WTC11 (cell line): Measurements from ENCODE around the gene BLNK. TPM values are rescaled to one million over a fixed set of nuclear protein-coding genes. Genes with fewer than 3 reads are reported as not detected.

Experiments
- ATAC-seq: fragments of 200-7000 bp; cut with Tn5 transposase; 2 replicates; pipeline ENCODE4 v1.10.0; 2021; ENCODE audit warnings: mild to moderate bottlenecking, moderate library complexity
- CTCF ChIA-PET: fragments of 300-600 bp; sonication (Branson Sonifier 250); formaldehyde crosslinking; loops from one replicate; lab custom pipeline; 2021; ENCODE audit warnings: antibody characterized with exemption; lab: Charles Lee
- POLR2A ChIA-PET: fragments of 350-600 bp; sonication (Branson Sonifier 250); formaldehyde crosslinking; loops from one replicate; lab custom pipeline; 2021; ENCODE audit warnings: antibody characterized with exemption; lab: Charles Lee
- DNase-seq: peaks from one replicate; pipeline ENCODE4 v3.0.0; 2021; ENCODE audit warnings: low spot score
- H3K27ac Mint-ChIP-seq: 2 replicates; pipeline ENCODE4 v1.8.0; 2021; ENCODE audit warnings: mixed read lengths
- H3K27me3 Mint-ChIP-seq: 2 replicates; pipeline ENCODE4 v1.8.0; 2021; ENCODE audit warnings: low read depth, mild to moderate bottlenecking, moderate library complexity, mixed read lengths
- H3K36me3 Mint-ChIP-seq: 2 replicates; pipeline ENCODE4 v1.8.0; 2021; ENCODE audit warnings: mixed read lengths
- H3K4me1 Mint-ChIP-seq: 2 replicates; pipeline ENCODE4 v1.8.0; 2022; ENCODE audit warnings: mixed read lengths
- H3K4me3 Mint-ChIP-seq: 2 replicates; pipeline ENCODE4 v1.8.0; 2021; ENCODE audit warnings: mild to moderate bottlenecking, moderate library complexity, mixed read lengths
- H3K9me3 Mint-ChIP-seq: 2 replicates; pipeline ENCODE4 v1.8.0; 2021; ENCODE audit warnings: mixed read lengths
- ATF1 ChIP-seq: sonication (generic); formaldehyde crosslinking; IDR thresholded peaks from 2 replicates; pipeline ENCODE4 v1.8.1; 2023; ENCODE audit warnings: mild to moderate bottlenecking, moderate library complexity, missing genetic modification reagents
- GRHL2 ChIP-seq: fragments of 250-450 bp; sonication (Bioruptor Pico); IDR thresholded peaks from 2 replicates; pipeline ENCODE4 v1.8.0; 2022; ENCODE audit warnings: mild to moderate bottlenecking, moderate library complexity; ENCODE audit not compliant: insufficient replicate concordance, severe bottlenecking
- JAZF1 ChIP-seq: fragments of 250-450 bp; sonication (Bioruptor Pico); IDR thresholded peaks from 2 replicates; pipeline ENCODE4 v1.9.0; 2021; ENCODE audit warnings: moderate library complexity, mild to moderate bottlenecking, inconsistent platforms
- KAT7 ChIP-seq: sonication (generic); formaldehyde crosslinking; IDR thresholded peaks from 2 replicates; pipeline ENCODE4 v1.8.1; 2023; ENCODE audit warnings: missing genetic modification reagents, mild to moderate bottlenecking, borderline replicate concordance
- NFATC4 ChIP-seq: fragments of 250-450 bp; sonication (Bioruptor Pico); IDR thresholded peaks from 2 replicates; pipeline ENCODE4 v1.9.0; 2021; ENCODE audit warnings: mild to moderate bottlenecking
- NFE2L1 ChIP-seq: sonication (generic); formaldehyde crosslinking; IDR thresholded peaks from 2 replicates; pipeline ENCODE4 v1.8.1; 2023; ENCODE audit warnings: missing genetic modification reagents
- OVOL2 ChIP-seq: fragments of 250-450 bp; sonication (Bioruptor Pico); IDR thresholded peaks from 2 replicates; pipeline ENCODE4 v1.9.0; 2021; ENCODE audit warnings: mild to moderate bottlenecking, borderline replicate concordance
- SMAD4 ChIP-seq: sonication (generic); formaldehyde crosslinking; IDR thresholded peaks from 2 replicates; pipeline ENCODE4 v1.8.0; 2022; ENCODE audit warnings: mild to moderate bottlenecking, missing genetic modification reagents
- TCF7 ChIP-seq: sonication (generic); formaldehyde crosslinking; IDR thresholded peaks from 2 replicates; pipeline ENCODE4 v1.8.0; 2022; ENCODE audit warnings: mild to moderate bottlenecking, low read depth, missing genetic modification reagents, moderate library complexity
- USF2 ChIP-seq: sonication (generic); formaldehyde crosslinking; IDR thresholded peaks from 2 replicates; pipeline ENCODE4 v1.8.1; 2023; ENCODE audit warnings: mild to moderate bottlenecking, missing genetic modification reagents, moderate library complexity
- ZBTB21 ChIP-seq: sonication (generic); formaldehyde crosslinking; IDR thresholded peaks from 2 replicates; pipeline ENCODE4 v1.8.1; 2023; ENCODE audit warnings: mild to moderate bottlenecking, missing genetic modification reagents, borderline replicate concordance
- ZNF138 ChIP-seq: sonication (generic); formaldehyde crosslinking; conservative IDR thresholded peaks from 2 replicates; pipeline ENCODE4 v1.8.1; 2022; ENCODE audit warnings: mild to moderate bottlenecking, moderate library complexity, missing genetic modification reagents
- ZNF423 ChIP-seq: fragments of 250-450 bp; sonication (Bioruptor Pico); IDR thresholded peaks from 2 replicates; pipeline ENCODE4 v2.1.2; 2022; ENCODE audit warnings: mild to moderate bottlenecking, moderate library complexity
- ZSCAN18 ChIP-seq: fragments of 250-450 bp; sonication (Bioruptor Pico); IDR thresholded peaks from 2 replicates; pipeline ENCODE4 v2.1.2; 2022; ENCODE audit warnings: mild to moderate bottlenecking, moderate library complexity
- total RNA-seq: library from RNA; stranded (reverse); gene quantifications from 3 replicates; pipeline ENCODE4 v1.2.3, GENCODE V29; 2021
- TF ChIP-seq, protein P1 (sequence below): sonication (generic); formaldehyde crosslinking; IDR thresholded peaks from 2 replicates; pipeline ENCODE4 v1.8.1; 2022; ENCODE audit warnings: low read depth, mild to moderate bottlenecking, moderate library complexity, missing genetic modification reagents, borderline replicate concordance
- TF ChIP-seq, protein P2 (sequence below): fragments of 250-450 bp; sonication (Bioruptor Pico); IDR thresholded peaks from 2 replicates; pipeline ENCODE4 v1.8.0; 2021; ENCODE audit warnings: mild to moderate bottlenecking
- TF ChIP-seq, protein P3 (sequence below): sonication (generic); formaldehyde crosslinking; IDR thresholded peaks from 2 replicates; pipeline ENCODE4 v1.8.1; 2022; ENCODE audit warnings: mild to moderate bottlenecking, moderate library complexity, missing genetic modification reagents
- TF ChIP-seq, protein P4 (sequence below): sonication (generic); formaldehyde crosslinking; conservative IDR thresholded peaks from 2 replicates; pipeline ENCODE4 v1.8.1; 2023; ENCODE audit warnings: mild to moderate bottlenecking, low read depth, missing genetic modification reagents, moderate library complexity
- TF ChIP-seq, protein P5 (sequence below): sonication (generic); formaldehyde crosslinking; IDR thresholded peaks from 2 replicates; pipeline ENCODE4 v1.8.1; 2022; ENCODE audit warnings: mild to moderate bottlenecking, missing genetic modification reagents, moderate library complexity, borderline replicate concordance
- TF ChIP-seq, protein P6 (sequence below): sonication (generic); formaldehyde crosslinking; IDR thresholded peaks from 2 replicates; pipeline ENCODE4 v1.8.0; 2022; ENCODE audit warnings: mild to moderate bottlenecking, missing genetic modification reagents

The BLNK gene
- total RNA-seq, 1 experiment from 2014 or later = not detected

GRCh38 chr10:96295475-96295874 is 24.1 kb upstream of the BLNK start (continued):
- TF ChIP-seq, protein P1, sequence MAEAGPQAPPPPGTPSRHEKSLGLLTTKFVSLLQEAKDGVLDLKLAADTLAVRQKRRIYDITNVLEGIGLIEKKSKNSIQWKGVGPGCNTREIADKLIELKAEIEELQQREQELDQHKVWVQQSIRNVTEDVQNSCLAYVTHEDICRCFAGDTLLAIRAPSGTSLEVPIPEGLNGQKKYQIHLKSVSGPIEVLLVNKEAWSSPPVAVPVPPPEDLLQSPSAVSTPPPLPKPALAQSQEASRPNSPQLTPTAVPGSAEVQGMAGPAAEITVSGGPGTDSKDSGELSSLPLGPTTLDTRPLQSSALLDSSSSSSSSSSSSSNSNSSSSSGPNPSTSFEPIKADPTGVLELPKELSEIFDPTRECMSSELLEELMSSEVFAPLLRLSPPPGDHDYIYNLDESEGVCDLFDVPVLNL (CRISPR knock-in tag) = no peak
- TF ChIP-seq, protein P2, sequence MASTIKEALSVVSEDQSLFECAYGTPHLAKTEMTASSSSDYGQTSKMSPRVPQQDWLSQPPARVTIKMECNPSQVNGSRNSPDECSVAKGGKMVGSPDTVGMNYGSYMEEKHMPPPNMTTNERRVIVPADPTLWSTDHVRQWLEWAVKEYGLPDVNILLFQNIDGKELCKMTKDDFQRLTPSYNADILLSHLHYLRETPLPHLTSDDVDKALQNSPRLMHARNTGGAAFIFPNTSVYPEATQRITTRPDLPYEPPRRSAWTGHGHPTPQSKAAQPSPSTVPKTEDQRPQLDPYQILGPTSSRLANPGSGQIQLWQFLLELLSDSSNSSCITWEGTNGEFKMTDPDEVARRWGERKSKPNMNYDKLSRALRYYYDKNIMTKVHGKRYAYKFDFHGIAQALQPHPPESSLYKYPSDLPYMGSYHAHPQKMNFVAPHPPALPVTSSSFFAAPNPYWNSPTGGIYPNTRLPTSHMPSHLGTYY (CRISPR knock-in tag) = no peak
- TF ChIP-seq ZNF138 (CRISPR knock-in tag) = no peak

GRCh38 chr10:96292971-96293920 is 21.9 kb upstream of the BLNK start:
- Mint-ChIP-seq H3K4me3 (no peak overlapping the region), H3K36me3 (no peaks in the 10 kb centered on the region), H3K27ac (no peak overlapping the region), H3K27me3 (no peaks in the 10 kb centered on the region), H3K4me1 (peaks cover 13% of the 10 kb centered on the region), H3K9me3 (no peaks in the 10 kb centered on the region)
- ChIA-PET CTCF (interaction anchor here (0.6 to 5.9 kb wide), 8 partner anchors 10 to 276 kb away, joined by 3 to 110 read pairs (median 4); no protein-coding TSS in a partner anchor), POLR2A (no interaction called here)
- DNase-seq (no peak), ATAC-seq (peak; percentile 98)
- TF ChIP-seq NFATC4 (CRISPR knock-in tag) (no peak), USF2 (CRISPR knock-in tag) (no peak), ZSCAN18 (no peak), ZBTB21 (CRISPR knock-in tag) (no peak), JAZF1 (CRISPR knock-in tag) (no peak), NFE2L1 (no peak), ATF1 (CRISPR knock-in tag) (no peak), ZNF423 (no peak), OVOL2 (CRISPR knock-in tag) (no peak), KAT7 (no peak), TCF7 (CRISPR knock-in tag) (no peak), GRHL2 (CRISPR knock-in tag) (no peak), SMAD4 (no peak)
- TF ChIP-seq, protein P3, sequence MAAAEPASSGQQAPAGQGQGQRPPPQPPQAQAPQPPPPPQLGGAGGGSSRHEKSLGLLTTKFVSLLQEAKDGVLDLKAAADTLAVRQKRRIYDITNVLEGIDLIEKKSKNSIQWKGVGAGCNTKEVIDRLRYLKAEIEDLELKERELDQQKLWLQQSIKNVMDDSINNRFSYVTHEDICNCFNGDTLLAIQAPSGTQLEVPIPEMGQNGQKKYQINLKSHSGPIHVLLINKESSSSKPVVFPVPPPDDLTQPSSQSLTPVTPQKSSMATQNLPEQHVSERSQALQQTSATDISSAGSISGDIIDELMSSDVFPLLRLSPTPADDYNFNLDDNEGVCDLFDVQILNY = no peak
- TF ChIP-seq, protein P4, sequence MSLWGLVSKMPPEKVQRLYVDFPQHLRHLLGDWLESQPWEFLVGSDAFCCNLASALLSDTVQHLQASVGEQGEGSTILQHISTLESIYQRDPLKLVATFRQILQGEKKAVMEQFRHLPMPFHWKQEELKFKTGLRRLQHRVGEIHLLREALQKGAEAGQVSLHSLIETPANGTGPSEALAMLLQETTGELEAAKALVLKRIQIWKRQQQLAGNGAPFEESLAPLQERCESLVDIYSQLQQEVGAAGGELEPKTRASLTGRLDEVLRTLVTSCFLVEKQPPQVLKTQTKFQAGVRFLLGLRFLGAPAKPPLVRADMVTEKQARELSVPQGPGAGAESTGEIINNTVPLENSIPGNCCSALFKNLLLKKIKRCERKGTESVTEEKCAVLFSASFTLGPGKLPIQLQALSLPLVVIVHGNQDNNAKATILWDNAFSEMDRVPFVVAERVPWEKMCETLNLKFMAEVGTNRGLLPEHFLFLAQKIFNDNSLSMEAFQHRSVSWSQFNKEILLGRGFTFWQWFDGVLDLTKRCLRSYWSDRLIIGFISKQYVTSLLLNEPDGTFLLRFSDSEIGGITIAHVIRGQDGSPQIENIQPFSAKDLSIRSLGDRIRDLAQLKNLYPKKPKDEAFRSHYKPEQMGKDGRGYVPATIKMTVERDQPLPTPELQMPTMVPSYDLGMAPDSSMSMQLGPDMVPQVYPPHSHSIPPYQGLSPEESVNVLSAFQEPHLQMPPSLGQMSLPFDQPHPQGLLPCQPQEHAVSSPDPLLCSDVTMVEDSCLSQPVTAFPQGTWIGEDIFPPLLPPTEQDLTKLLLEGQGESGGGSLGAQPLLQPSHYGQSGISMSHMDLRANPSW (CRISPR knock-in tag) = no peak
- TF ChIP-seq, protein P5, sequence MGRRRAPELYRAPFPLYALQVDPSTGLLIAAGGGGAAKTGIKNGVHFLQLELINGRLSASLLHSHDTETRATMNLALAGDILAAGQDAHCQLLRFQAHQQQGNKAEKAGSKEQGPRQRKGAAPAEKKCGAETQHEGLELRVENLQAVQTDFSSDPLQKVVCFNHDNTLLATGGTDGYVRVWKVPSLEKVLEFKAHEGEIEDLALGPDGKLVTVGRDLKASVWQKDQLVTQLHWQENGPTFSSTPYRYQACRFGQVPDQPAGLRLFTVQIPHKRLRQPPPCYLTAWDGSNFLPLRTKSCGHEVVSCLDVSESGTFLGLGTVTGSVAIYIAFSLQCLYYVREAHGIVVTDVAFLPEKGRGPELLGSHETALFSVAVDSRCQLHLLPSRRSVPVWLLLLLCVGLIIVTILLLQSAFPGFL (CRISPR knock-in tag) = no peak
- TF ChIP-seq, protein P6, sequence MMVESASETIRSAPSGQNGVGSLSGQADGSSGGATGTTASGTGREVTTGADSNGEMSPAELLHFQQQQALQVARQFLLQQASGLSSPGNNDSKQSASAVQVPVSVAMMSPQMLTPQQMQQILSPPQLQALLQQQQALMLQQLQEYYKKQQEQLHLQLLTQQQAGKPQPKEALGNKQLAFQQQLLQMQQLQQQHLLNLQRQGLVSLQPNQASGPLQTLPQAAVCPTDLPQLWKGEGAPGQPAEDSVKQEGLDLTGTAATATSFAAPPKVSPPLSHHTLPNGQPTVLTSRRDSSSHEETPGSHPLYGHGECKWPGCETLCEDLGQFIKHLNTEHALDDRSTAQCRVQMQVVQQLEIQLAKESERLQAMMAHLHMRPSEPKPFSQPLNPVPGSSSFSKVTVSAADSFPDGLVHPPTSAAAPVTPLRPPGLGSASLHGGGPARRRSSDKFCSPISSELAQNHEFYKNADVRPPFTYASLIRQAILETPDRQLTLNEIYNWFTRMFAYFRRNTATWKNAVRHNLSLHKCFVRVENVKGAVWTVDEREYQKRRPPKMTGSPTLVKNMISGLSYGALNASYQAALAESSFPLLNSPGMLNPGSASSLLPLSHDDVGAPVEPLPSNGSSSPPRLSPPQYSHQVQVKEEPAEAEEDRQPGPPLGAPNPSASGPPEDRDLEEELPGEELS (CRISPR knock-in tag) = no peak
- TF ChIP-seq, protein P2 (CRISPR knock-in tag) = no peak
